SK-N-SH treated with all-trans-retinoic acid at 6 μM for 48 hours (cell line): ENCODE data around the gene OR52I2.

Source experiments
- ATAC-seq: fragments of 200-7000 bp; cut with Tn5 transposase; 3 replicates; pipeline ENCODE4 v1.9.1; 2020; ENCODE audit warnings: mild to moderate bottlenecking, moderate library complexity
- ARNTL ChIP-seq: fragments of 450-650 bp; formaldehyde crosslinking; IDR thresholded peaks from 2 replicates; pipeline ENCODE4 v1.5.0; 2020; ENCODE audit warnings: low read depth, mild to moderate bottlenecking, moderate library complexity, borderline replicate concordance
- CSDC2 ChIP-seq: fragments of 250-450 bp; sonication (Bioruptor Pico); IDR thresholded peaks from 2 replicates; pipeline ENCODE4 v1.5.0; 2020; ENCODE audit warnings: mild to moderate bottlenecking, moderate library complexity
- ESRRG ChIP-seq: fragments of 250-450 bp; sonication (Bioruptor Pico); IDR thresholded peaks from 2 replicates; pipeline ENCODE4 v1.6.1; 2021; ENCODE audit warnings: mild to moderate bottlenecking
- GLIS3 ChIP-seq: fragments of 250-450 bp; sonication (Bioruptor Pico); IDR thresholded peaks from 2 replicates; pipeline ENCODE4 v1.5.0; 2020; ENCODE audit warnings: mild to moderate bottlenecking, moderate library complexity
- ISL1 ChIP-seq: fragments of 250-450 bp; sonication (Bioruptor Pico); IDR thresholded peaks from 2 replicates; pipeline ENCODE4 v2.1.2; 2022; ENCODE audit warnings: mild to moderate bottlenecking, moderate library complexity
- OSR1 ChIP-seq: fragments of 250-450 bp; sonication (Bioruptor Pico); IDR thresholded peaks from 2 replicates; pipeline ENCODE4 v1.8.0; 2022; ENCODE audit warnings: moderate library complexity, mild to moderate bottlenecking, inconsistent platforms
- PPARA ChIP-seq: fragments of 250-450 bp; sonication (Bioruptor Pico); IDR thresholded peaks from 2 replicates; pipeline ENCODE4 v1.5.0; 2020; ENCODE audit warnings: mild to moderate bottlenecking, borderline replicate concordance
- RARB ChIP-seq: fragments of 250-450 bp; sonication (Bioruptor Pico); IDR thresholded peaks from 2 replicates; pipeline ENCODE4 v1.8.0; 2021; ENCODE audit warnings: mild to moderate bottlenecking, moderate library complexity
- SNAI2 ChIP-seq: fragments of 250-450 bp; sonication (Bioruptor Pico); IDR thresholded peaks from 2 replicates; pipeline ENCODE4 v1.5.0; 2020; ENCODE audit warnings: mild to moderate bottlenecking, moderate library complexity
- TCF4 ChIP-seq: fragments of 250-450 bp; sonication (Bioruptor Pico); IDR thresholded peaks from 2 replicates; pipeline ENCODE4 v1.8.0; 2021; ENCODE audit warnings: mild to moderate bottlenecking, moderate library complexity, borderline replicate concordance
- TOX ChIP-seq: fragments of 250-450 bp; sonication (Bioruptor Pico); IDR thresholded peaks from 2 replicates; pipeline ENCODE4 v1.8.0; 2021; ENCODE audit warnings: mild to moderate bottlenecking, moderate library complexity, borderline replicate concordance
- ZC3H10 ChIP-seq: fragments of 250-450 bp; sonication (Bioruptor Pico); IDR thresholded peaks from 2 replicates; pipeline ENCODE4 v1.5.1; 2021; ENCODE audit warnings: mild to moderate bottlenecking, moderate library complexity
- ZFP3 ChIP-seq: fragments of 250-450 bp; sonication (Bioruptor Pico); IDR thresholded peaks from 2 replicates; pipeline ENCODE4 v1.5.0; 2020; ENCODE audit warnings: mild to moderate bottlenecking, moderate library complexity
- ZFP30 ChIP-seq: fragments of 450-650 bp; formaldehyde crosslinking; IDR thresholded peaks from 2 replicates; pipeline ENCODE4 v1.5.0; 2022; ENCODE audit warnings: mild to moderate bottlenecking, moderate library complexity
- ZNF565 ChIP-seq: fragments of 450-650 bp; formaldehyde crosslinking; conservative IDR thresholded peaks from 2 replicates; pipeline ENCODE4 v1.5.0; 2020; ENCODE audit warnings: low read depth, mild to moderate bottlenecking, moderate library complexity
- ZNF70 ChIP-seq: fragments of 450-650 bp; formaldehyde crosslinking; IDR thresholded peaks from 2 replicates; pipeline ENCODE4 v1.5.0; 2020; ENCODE audit warnings: mild to moderate bottlenecking, moderate library complexity
- ZNF8 ChIP-seq: fragments of 450-650 bp; formaldehyde crosslinking; IDR thresholded peaks from 2 replicates; pipeline ENCODE4 v1.5.0; 2020; ENCODE audit warnings: mild to moderate bottlenecking, moderate library complexity
- TF ChIP-seq, protein P1 (sequence below): fragments of 250-450 bp; sonication (Bioruptor Pico); IDR thresholded peaks from 2 replicates; pipeline ENCODE4 v1.5.1; 2020; ENCODE audit warnings: low read depth, mild to moderate bottlenecking, moderate library complexity
- TF ChIP-seq, protein P2 (sequence below): fragments of 250-450 bp; sonication (Bioruptor Pico); IDR thresholded peaks from 2 replicates; pipeline ENCODE4 v1.5.0; 2020; ENCODE audit warnings: mild to moderate bottlenecking, moderate library complexity
- TF ChIP-seq, protein P3 (sequence below): fragments of 250-450 bp; sonication (Bioruptor Pico); IDR thresholded peaks from 2 replicates; pipeline ENCODE4 v1.8.0; 2020; ENCODE audit warnings: mild to moderate bottlenecking, moderate library complexity, borderline replicate concordance
- TF ChIP-seq, protein P4 (sequence below): fragments of 250-450 bp; sonication (Bioruptor Pico); IDR thresholded peaks from 2 replicates; pipeline ENCODE4 v1.8.0; 2021; ENCODE audit warnings: low read depth, mild to moderate bottlenecking, moderate library complexity, borderline replicate concordance
- TF ChIP-seq, protein P5 (sequence below): fragments of 250-450 bp; sonication (Bioruptor Pico); IDR thresholded peaks from 2 replicates; pipeline ENCODE4 v1.5.1; 2021; ENCODE audit warnings: mild to moderate bottlenecking, moderate library complexity

The OR52I2 gene

DNA sequence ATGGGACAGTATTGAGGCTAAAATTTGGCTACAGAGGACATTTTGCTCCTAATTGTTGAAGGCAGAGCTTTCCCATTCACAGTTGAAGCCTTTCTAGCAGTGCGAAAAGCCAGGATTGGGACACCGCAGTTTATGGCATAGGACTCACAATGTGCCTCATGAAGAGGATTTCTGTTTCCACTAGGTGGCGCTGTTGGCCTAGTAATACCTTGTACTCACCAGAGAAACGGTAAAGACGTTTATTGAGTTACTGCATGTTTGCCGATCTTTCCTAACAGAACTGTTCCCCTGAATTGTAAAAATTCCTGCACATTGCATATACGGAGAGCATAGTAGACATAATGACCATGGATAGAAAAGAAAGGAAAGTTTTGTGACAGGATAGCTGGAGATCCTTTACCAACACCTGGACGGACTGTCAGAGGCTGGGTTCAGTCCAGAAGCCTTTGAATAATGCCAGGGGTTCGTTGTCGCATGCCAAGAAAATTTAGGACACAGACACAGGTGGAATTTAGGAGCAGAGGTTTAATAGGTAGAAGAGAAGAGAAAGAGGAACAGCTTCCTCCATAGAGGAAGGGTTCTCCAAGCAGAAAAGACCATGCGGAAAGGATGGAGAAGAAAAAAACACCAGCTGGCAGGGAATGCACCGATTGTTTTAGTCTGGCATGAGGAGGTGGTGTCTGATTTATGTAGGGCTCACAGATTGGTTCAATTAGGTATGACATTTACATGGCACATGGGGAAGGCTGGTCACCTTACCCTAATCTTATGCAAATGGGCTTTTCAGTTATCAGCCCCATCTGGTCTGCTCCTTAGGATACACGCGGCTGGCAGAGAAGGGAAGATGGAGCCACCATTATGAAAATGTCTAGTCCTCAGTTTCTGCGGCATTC, 44.9 kb downstream of the OR52I2 start:
- ATAC-seq = peak; percentile 84
- TF ChIP-seq, protein P1, sequence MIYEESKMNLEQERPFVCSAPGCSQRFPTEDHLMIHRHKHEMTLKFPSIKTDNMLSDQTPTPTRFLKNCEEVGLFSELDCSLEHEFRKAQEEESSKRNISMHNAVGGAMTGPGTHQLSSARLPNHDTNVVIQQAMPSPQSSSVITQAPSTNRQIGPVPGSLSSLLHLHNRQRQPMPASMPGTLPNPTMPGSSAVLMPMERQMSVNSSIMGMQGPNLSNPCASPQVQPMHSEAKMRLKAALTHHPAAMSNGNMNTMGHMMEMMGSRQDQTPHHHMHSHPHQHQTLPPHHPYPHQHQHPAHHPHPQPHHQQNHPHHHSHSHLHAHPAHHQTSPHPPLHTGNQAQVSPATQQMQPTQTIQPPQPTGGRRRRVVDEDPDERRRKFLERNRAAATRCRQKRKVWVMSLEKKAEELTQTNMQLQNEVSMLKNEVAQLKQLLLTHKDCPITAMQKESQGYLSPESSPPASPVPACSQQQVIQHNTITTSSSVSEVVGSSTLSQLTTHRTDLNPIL (CRISPR knock-in tag) = no peak
- TF ChIP-seq CSDC2 (no peak), ZFP30 (CRISPR knock-in tag) (no peak), ESRRG (CRISPR knock-in tag) (no peak), TCF4 (CRISPR knock-in tag) (no peak), ZNF70 (CRISPR knock-in tag) (no peak), ZFP3 (CRISPR knock-in tag) (no peak), ISL1 (no peak)
- TF ChIP-seq, protein P2, sequence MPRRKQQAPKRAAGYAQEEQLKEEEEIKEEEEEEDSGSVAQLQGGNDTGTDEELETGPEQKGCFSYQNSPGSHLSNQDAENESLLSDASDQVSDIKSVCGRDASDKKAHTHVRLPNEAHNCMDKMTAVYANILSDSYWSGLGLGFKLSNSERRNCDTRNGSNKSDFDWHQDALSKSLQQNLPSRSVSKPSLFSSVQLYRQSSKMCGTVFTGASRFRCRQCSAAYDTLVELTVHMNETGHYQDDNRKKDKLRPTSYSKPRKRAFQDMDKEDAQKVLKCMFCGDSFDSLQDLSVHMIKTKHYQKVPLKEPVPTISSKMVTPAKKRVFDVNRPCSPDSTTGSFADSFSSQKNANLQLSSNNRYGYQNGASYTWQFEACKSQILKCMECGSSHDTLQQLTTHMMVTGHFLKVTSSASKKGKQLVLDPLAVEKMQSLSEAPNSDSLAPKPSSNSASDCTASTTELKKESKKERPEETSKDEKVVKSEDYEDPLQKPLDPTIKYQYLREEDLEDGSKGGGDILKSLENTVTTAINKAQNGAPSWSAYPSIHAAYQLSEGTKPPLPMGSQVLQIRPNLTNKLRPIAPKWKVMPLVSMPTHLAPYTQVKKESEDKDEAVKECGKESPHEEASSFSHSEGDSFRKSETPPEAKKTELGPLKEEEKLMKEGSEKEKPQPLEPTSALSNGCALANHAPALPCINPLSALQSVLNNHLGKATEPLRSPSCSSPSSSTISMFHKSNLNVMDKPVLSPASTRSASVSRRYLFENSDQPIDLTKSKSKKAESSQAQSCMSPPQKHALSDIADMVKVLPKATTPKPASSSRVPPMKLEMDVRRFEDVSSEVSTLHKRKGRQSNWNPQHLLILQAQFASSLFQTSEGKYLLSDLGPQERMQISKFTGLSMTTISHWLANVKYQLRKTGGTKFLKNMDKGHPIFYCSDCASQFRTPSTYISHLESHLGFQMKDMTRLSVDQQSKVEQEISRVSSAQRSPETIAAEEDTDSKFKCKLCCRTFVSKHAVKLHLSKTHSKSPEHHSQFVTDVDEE (CRISPR knock-in tag) = no peak
- TF ChIP-seq, protein P3, sequence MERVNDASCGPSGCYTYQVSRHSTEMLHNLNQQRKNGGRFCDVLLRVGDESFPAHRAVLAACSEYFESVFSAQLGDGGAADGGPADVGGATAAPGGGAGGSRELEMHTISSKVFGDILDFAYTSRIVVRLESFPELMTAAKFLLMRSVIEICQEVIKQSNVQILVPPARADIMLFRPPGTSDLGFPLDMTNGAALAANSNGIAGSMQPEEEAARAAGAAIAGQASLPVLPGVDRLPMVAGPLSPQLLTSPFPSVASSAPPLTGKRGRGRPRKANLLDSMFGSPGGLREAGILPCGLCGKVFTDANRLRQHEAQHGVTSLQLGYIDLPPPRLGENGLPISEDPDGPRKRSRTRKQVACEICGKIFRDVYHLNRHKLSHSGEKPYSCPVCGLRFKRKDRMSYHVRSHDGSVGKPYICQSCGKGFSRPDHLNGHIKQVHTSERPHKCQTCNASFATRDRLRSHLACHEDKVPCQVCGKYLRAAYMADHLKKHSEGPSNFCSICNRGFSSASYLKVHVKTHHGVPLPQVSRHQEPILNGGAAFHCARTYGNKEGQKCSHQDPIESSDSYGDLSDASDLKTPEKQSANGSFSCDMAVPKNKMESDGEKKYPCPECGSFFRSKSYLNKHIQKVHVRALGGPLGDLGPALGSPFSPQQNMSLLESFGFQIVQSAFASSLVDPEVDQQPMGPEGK = no peak

DNA sequence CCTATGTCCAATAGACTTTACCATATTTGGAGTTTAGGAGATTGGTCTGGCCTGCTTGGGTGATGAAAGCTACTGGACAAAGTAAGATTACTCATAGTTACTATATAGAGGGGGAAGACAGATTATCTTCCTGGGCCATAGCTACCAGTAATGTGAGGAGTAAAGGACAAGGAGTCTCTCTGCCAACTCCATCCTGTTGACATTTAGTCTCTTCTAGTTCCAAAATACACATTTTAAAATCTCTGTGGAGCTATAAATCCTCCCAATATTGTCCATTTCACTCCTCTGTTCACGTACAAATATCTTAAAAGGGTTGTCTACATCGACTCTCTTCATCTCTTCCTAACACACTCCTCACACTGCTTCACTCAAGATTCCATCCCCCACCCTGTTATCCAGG, 54.6 kb downstream of the OR52I2 start:
- ATAC-seq = no peak
- TF ChIP-seq TOX (no peak), ZNF565 (CRISPR knock-in tag) (no peak), CSDC2 (no peak), ZFP3 (CRISPR knock-in tag) (no peak), OSR1 (no peak), GLIS3 (CRISPR knock-in tag) (no peak), RARB (CRISPR knock-in tag) (no peak), ZNF70 (CRISPR knock-in tag) (no peak), ZNF8 (CRISPR knock-in tag) (no peak), PPARA (CRISPR knock-in tag) (no peak), TCF4 (CRISPR knock-in tag) (no peak), SNAI2 (CRISPR knock-in tag) (no peak), ZFP30 (CRISPR knock-in tag) (no peak), ZC3H10 (CRISPR knock-in tag) (no peak), ARNTL (no peak)
- TF ChIP-seq, protein P4, sequence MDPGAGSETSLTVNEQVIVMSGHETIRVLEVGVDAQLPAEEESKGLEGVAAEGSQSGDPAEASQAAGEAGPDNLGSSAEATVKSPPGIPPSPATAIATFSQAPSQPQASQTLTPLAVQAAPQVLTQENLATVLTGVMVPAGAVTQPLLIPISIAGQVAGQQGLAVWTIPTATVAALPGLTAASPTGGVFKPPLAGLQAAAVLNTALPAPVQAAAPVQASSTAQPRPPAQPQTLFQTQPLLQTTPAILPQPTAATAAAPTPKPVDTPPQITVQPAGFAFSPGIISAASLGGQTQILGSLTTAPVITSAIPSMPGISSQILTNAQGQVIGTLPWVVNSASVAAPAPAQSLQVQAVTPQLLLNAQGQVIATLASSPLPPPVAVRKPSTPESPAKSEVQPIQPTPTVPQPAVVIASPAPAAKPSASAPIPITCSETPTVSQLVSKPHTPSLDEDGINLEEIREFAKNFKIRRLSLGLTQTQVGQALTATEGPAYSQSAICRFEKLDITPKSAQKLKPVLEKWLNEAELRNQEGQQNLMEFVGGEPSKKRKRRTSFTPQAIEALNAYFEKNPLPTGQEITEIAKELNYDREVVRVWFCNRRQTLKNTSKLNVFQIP = no peak
- TF ChIP-seq, protein P3 = no peak
- TF ChIP-seq, protein P1 (CRISPR knock-in tag) = no peak
- TF ChIP-seq, protein P5, sequence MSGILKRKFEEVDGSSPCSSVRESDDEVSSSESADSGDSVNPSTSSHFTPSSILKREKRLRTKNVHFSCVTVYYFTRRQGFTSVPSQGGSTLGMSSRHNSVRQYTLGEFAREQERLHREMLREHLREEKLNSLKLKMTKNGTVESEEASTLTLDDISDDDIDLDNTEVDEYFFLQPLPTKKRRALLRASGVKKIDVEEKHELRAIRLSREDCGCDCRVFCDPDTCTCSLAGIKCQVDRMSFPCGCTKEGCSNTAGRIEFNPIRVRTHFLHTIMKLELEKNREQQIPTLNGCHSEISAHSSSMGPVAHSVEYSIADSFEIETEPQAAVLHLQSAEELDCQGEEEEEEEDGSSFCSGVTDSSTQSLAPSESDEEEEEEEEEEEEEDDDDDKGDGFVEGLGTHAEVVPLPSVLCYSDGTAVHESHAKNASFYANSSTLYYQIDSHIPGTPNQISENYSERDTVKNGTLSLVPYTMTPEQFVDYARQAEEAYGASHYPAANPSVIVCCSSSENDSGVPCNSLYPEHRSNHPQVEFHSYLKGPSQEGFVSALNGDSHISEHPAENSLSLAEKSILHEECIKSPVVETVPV = no peak
